MG63 (cell line): ENCODE data around the gene ZNF385D. TPM values are rescaled to one million over a fixed set of nuclear protein-coding genes. Genes with fewer than 3 reads are reported as not detected.

Experiments used
- DNase-seq: peaks from one replicate; pipeline ENCODE4 v3.0.0-alpha.2; 2020
- H3K27me3 ChIP-seq: fragments of 250-450 bp; sonication (Bioruptor Pico); 2 replicates; pipeline ENCODE4 v1.5.1; 2020; ENCODE audit warnings: mild to moderate bottlenecking, moderate library complexity
- H3K36me3 ChIP-seq: fragments of 250-450 bp; sonication (Bioruptor Pico); 2 replicates; pipeline ENCODE4 v1.5.1; 2020; ENCODE audit warnings: mild to moderate bottlenecking, moderate library complexity
- H3K4me3 ChIP-seq: fragments of 250-450 bp; sonication (Bioruptor Pico); 2 replicates; pipeline ENCODE4 v1.5.1; 2020; ENCODE audit warnings: mild to moderate bottlenecking, moderate library complexity
- H3K9me3 ChIP-seq: fragments of 250-450 bp; sonication (Bioruptor Pico); 2 replicates; pipeline ENCODE4 v1.5.1; 2020; ENCODE audit warnings: mild to moderate bottlenecking, moderate library complexity
- total RNA-seq: library from RNA; depleted of rRNA; stranded (reverse); fragments of >200 nt; shearing (Covaris generic); gene quantifications from 2 replicates; pipeline ENCODE4 v1.2.3, GENCODE V29; 2014; ENCODE audit warnings: low replicate concordance

The ZNF385D gene
- total RNA-seq, 1 experiment from 2014 or later: 3.9 TPM

DNA sequence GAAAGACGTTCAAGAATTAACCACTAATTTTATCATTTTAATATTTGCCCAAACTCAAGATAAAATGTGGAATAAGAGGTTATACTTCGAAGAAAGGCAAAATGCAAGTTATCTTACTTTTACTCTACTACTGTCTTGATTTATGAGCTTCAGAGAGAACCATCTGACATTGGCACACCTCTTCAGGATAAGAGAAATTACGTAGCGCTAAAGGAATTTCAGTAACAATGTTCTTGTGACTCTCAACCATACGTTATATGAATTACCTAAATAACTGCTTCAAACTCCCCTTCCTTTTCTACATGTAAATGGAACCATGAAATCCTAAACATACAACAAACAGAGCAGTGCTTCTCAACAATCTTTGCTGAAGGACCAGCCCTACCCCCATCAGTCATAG is 96.8 kb downstream of the ZNF385D start:
- no peaks in the 10 kb centered on the region for H3K36me3 ChIP-seq
- no peak overlapping the region for H3K4me3 ChIP-seq
- no peaks in the 10 kb centered on the region for H3K27me3 ChIP-seq
- DNase-seq: no peak
- no peaks in the 10 kb centered on the region for H3K9me3 ChIP-seq

DNA sequence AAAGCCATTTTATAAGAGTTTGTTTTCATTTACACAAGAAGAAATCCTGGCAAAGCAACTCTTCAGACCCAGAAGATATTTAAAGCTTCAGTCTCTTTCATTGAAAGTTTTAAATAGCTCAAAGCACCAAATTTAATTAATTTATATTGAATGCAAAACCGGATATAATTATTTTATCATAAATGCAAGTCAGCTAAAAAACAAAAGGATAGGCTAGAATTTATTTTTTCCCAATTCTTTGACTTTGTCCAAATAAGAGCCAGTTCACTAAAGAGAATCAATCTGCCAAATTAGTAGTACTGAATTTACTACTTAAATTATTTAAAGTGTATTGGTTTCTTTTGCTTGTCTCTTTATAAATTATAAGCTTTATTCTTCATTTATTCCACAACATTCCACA is 101.5 kb downstream of the ZNF385D start:
- Histone ChIP-seq H3K9me3 (no peaks in the 10 kb centered on the region), H3K36me3 (no peaks in the 10 kb centered on the region), H3K4me3 (no peak overlapping the region), H3K27me3 (no peaks in the 10 kb centered on the region)
- no peak for DNase-seq

DNA sequence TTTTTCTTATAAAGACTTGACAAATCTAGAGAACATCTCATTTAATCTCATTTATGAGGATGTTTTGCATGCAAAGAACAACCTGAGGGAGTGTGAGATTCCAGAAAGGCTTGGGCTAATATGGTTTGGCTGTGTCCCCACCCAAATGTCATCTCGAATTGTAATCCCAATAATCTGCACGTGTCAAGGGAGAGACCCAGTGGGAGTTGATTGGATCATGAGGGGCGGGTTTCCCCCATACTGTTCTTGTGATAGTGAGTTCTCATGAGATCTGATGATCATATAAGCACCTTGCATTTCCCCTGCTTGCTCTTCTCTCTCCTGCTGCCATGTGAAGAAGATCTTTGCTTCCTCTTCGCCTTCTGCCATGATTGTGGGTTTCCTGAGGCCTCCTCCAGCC is 103.0 kb downstream of the ZNF385D start:
- DNase-seq: no peak
- H3K9me3 ChIP-seq: no peaks in the 10 kb centered on the region
- H3K4me3 ChIP-seq: no peak overlapping the region
- no peaks in the 10 kb centered on the region for H3K27me3 ChIP-seq
- H3K36me3 ChIP-seq: no peaks in the 10 kb centered on the region

DNA sequence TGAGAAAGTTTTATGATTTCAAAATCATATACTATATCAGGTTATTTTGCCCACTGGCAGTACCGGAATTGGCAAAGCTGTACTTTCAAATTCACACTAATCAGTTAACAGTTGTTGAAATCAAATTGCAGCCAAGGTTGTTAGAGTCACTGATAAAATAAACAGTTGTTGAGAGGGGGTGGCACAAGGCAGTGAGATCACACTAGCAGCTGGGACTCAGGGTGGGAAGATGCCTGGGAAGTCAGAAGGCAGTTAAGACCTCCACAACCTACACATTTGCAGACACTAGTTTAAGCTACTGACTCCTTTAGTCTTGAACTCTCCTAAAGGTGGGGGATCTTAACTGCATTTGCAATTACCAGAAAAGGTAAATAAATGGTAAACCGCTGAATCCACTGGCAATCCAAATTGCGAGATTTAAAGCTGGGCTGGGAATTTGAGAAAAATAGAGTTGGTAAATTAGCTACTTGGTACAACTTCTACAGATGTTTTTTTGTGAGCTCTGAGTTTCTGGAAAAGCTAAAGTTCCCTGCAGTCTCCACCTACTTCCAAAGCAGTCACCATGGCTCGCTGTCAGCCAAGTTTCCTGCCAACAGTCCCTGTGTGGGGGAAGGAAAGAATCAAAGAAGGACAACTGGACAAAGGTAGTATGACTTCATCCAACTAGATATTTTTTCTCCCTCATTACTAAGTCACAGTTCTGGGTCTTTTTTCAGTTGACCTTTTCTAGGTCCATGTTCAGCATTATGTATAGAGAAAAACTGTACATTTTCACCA is 105.7 kb downstream of the ZNF385D start:
- Histone ChIP-seq H3K4me3 (no peak overlapping the region), H3K36me3 (no peaks in the 10 kb centered on the region), H3K9me3 (no peaks in the 10 kb centered on the region), H3K27me3 (no peaks in the 10 kb centered on the region)
- DNase-seq: peak; percentile 56

DNA sequence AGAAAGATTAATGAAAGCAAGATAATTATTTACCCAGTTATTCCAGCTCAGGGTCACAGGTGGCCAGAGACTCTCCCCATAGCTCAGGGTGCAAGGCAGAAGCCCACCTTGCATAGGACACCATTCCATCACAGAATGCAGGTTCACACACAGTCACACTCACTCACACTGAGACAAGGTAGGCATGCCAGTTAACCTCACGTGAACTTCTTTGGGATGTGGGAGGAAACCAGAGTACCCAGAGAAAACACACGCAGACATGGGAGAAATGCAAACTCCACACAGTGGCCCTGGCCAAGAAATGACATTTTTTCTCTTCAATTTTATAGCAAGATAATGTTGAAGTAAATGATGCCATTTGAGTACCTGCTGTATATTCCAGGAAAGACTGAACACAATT is 106.7 kb downstream of the ZNF385D start:
- H3K4me3 ChIP-seq: no peak overlapping the region
- DNase-seq: no peak
- no peaks in the 10 kb centered on the region for H3K36me3 ChIP-seq
- H3K27me3 ChIP-seq: no peaks in the 10 kb centered on the region
- H3K9me3 ChIP-seq: no peaks in the 10 kb centered on the region

DNA sequence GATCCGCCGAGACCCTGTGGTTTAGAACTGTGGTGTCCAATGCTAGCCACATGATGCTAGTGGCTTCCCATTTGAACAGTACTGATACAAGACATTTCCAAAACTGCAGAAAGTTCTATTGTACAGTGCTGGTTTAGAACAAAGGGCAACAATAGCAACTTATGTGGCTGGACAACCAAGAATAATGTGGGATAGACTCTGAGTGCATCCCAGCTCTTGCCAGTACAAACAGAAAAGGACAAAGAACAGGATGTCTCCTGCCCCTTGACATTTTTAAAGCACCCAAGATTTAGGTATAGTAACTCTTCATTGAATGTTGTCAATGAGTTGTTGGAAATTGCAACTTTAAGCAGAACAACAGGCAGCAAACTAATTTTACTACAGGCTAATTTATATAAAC is 107.3 kb downstream of the ZNF385D start:
- Histone ChIP-seq H3K4me3 (no peak overlapping the region), H3K36me3 (no peaks in the 10 kb centered on the region), H3K9me3 (no peaks in the 10 kb centered on the region), H3K27me3 (no peaks in the 10 kb centered on the region)
- DNase-seq: no peak

DNA sequence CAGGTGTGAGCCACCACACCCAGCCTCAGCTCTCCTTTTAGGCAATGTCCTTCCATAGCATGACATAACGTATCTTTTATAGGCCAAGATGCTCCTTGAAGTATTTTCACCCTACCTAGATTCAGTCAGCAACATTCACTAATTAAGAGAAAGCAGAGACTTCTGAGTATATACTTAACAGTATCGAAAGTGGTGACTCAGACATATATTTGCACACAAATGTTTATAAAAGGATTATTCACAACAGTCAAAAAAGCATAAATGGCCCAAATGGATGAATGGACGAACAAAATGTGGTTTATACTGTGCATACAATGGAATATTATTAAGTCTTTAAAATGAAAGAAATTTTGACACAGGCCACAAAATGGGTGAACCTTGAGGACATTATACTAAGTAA is 108.6 kb downstream of the ZNF385D start:
- no peak for DNase-seq
- Histone ChIP-seq H3K4me3 (no peak overlapping the region), H3K9me3 (no peaks in the 10 kb centered on the region), H3K27me3 (no peaks in the 10 kb centered on the region), H3K36me3 (no peaks in the 10 kb centered on the region)

DNA sequence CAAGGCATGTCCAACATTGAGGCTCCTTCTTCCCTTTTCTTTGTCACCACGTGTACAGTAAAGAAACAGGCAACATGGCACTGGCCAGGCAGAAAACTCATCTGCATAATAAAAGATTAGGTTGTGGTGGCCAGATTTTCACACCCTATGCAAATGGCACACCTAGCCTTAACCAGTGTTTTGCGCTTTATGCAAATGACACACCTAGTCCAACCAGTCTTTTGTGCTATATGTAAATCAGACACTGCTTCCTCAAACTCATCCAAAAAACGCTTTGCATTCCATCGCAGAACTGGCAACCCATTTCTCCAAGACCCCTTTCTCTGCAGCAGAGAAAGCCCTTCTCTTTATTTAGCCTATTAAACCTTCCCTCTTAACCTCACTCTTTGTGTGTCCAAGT is 109.1 kb downstream of the ZNF385D start:
- Histone ChIP-seq H3K4me3 (no peak overlapping the region), H3K36me3 (no peaks in the 10 kb centered on the region)

DNA sequence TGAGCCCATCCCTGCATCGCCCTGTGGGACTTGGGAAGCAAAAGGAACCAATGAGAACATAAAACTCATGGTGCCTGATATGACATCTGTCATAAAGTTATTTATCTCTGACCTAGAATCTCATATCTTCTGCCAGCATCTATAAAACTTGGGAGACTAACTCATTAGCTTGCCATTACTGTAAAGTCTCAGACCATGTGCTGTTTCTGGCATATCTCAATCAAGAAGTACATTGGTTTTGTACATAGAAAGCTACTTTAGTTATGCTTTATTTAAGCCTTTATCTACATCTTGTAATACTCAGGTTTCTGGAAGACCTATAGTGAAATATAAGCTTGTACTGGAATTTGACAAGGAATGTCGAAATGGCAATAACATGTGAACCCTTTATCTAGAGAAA is 112.5 kb downstream of the ZNF385D start:
- no peak overlapping the region for H3K4me3 ChIP-seq
- no peaks in the 10 kb centered on the region for H3K27me3 ChIP-seq
- H3K9me3 ChIP-seq: no peaks in the 10 kb centered on the region
- DNase-seq: no peak
- no peaks in the 10 kb centered on the region for H3K36me3 ChIP-seq

More for the DNA sequence above, 109.1 kb downstream of the ZNF385D start:
- DNase-seq: no peak
- Histone ChIP-seq H3K9me3 (no peaks in the 10 kb centered on the region), H3K27me3 (no peaks in the 10 kb centered on the region)

DNA sequence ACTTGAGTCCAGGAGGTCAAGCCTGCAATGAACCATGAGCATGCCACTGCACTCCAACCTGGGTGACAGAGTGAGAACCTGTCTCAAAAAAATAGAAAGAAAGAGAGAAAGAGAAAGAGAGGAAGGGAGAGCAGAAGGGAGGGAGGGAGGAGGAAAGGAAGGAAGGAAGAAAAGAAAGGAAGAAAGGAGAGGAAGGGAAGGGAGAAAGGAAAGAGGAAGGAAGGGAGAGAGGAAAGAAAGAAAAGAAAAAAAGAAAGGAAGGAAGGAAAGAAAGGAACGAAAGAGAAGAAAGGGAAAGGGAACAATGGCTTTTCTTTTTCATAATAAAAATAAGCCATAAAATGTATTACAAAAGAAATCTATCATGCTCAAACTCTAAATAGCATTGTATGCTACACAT is 116.9 kb downstream of the ZNF385D start:
- no peak overlapping the region for H3K4me3 ChIP-seq
- no peaks in the 10 kb centered on the region for H3K9me3 ChIP-seq
- H3K36me3 ChIP-seq: no peaks in the 10 kb centered on the region
- DNase-seq: no peak
- H3K27me3 ChIP-seq: no peaks in the 10 kb centered on the region

DNA sequence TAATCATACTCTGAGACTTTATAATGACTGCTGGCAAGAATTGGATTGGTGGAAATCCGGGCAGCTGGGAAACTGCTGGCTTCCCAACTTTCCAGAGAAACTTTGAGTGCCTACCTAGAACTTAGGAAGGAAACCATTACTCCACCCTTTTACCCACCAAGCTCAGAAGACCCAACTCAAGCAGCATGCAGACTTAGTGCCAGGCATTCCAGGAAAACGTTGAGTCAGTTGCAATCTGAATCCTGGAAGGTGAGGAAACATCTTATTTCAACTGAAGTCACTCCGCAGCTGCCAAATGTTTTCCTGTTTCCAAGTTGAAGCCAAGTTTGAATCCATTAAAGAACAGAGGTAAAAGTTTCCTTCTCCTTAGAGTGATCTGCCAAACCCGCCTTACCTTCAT is 126.5 kb downstream of the ZNF385D start:
- no peaks in the 10 kb centered on the region for H3K9me3 ChIP-seq
- H3K4me3 ChIP-seq: no peak overlapping the region
- DNase-seq: no peak

DNA sequence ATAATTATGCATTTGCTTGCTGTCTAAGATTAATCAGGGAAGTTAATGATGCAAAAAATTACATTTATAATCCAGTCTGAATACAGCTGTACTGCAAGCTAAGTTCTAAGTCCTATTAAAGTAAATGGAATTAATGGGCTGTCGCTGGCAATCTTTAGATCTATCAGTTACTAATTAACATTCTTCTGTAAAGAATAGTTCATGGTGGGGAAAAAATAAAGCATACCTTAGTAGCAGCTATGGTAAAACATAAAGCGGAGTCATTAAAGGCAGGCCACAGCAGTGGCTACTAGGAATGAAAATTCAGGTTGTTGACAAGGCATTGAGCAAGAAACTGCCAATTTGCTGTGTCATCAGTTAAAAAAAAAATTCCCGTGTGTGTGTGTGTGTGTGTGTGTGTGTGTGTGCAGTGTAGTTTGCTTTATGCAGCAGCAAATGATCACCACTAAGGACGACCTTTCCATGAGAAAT is 129.8 kb downstream of the ZNF385D start:
- Histone ChIP-seq H3K27me3 (no peaks in the 10 kb centered on the region), H3K4me3 (no peak overlapping the region), H3K36me3 (no peaks in the 10 kb centered on the region), H3K9me3 (no peaks in the 10 kb centered on the region)
- DNase-seq: no peak

More for the DNA sequence above, 126.5 kb downstream of the ZNF385D start:
- H3K36me3 ChIP-seq: no peaks in the 10 kb centered on the region
- H3K27me3 ChIP-seq: no peaks in the 10 kb centered on the region

DNA sequence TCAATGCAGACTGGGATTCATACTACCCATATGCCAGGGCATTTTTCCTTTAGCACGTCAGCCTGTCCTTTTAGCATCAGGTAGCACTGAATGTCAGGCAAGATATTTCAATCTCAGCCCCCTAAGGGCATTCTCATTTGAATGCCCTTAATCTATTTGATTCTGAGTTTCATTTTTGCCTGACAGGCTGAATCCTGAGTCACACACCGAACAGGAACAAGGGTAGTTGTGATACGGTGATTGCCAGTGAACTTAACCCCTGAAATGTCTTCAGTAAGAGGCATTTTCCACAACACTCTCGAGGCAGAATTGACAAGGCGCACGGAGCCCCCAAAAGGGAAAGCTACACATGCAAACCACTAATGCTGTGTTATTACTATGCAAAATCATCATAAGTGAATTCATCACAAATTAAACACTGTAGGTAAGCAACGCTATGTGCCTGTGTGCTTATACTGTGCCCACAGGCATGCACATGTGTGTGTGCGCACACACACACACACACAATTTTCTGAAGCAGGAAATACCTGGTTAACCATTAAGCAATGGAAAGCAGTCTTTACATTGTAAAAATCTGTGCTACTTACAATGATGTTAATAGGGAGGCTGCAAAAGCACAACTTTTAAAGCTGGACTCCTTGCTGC is 130.4 kb downstream of the ZNF385D start:
- Histone ChIP-seq H3K36me3 (no peaks in the 10 kb centered on the region), H3K27me3 (no peaks in the 10 kb centered on the region), H3K4me3 (no peak overlapping the region), H3K9me3 (no peaks in the 10 kb centered on the region)
- no peak for DNase-seq

DNA sequence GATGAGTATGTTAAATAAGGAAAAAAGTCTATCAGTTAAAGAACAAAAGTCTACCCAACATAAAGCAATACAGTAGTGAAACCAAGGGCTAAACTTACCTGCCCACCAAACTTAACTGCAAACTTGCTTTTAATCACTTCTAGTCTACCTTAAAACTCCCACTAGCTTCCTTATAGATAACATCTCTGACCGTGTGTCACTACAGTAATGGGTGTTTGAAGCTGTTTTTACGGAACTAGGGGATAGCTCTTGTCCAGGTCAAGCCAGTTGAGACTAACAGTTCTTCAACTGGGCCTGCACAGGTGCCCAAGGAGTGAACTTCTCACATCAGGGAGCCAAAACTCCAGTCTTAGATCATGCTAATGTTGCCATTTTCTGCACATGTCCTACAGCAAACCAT is 132.3 kb downstream of the ZNF385D start:
- DNase-seq: no peak
- Histone ChIP-seq H3K27me3 (no peaks in the 10 kb centered on the region), H3K36me3 (no peaks in the 10 kb centered on the region), H3K9me3 (no peaks in the 10 kb centered on the region), H3K4me3 (no peak overlapping the region)

DNA sequence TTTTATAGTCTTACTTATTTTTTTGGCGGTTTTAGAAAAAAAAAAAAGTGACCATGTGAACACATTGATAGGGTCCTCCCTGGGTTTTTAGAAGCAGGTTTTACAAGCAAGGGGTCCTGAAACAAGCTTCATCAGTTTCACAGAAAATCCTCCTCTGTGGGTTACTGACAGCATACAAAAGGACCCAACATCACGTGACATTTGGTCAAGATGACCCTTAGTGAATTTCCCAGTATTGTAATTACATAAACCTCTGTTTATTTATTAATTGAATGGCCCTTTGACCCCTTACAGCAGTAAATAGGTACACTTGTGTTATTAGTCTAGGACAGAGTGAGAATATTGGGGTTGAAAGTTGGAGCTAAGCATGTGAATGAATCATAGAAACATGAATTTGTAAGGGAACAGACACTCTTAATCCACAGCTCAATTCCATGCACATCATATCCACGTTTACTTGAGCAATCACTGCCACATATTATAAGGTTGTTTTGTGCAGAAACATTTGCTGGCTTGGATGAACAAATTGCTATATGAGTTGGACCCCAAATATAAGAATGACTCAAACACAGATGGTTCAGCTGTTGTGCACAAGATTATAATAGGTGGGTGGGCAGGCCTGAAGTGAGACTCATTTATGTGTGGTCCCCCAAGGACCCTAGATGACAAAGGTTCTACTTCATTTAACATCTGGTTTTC is 137.5 kb downstream of the ZNF385D start:
- Histone ChIP-seq H3K4me3 (no peak overlapping the region), H3K9me3 (no peaks in the 10 kb centered on the region), H3K36me3 (no peaks in the 10 kb centered on the region), H3K27me3 (no peaks in the 10 kb centered on the region)
- DNase-seq: no peak

DNA sequence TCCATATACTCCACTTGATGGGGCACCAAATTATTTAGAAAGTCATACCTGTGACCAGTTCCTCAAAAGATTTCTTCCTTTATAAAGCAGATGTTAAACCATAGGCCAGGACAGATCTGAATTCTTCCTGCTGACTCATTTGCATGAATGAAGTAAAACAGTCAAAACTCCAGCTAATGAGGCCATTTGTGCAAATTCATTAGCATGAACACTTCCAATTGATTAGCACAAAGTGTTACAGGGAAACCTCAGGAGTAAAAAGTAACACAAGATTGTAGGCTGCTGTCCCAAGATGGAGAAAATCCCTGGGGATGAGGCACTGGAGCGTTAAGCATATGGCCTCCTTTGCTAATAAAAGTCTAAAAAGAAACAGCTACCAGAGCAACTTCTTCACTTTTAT is 149.8 kb downstream of the ZNF385D start:
- DNase-seq: no peak

DNA sequence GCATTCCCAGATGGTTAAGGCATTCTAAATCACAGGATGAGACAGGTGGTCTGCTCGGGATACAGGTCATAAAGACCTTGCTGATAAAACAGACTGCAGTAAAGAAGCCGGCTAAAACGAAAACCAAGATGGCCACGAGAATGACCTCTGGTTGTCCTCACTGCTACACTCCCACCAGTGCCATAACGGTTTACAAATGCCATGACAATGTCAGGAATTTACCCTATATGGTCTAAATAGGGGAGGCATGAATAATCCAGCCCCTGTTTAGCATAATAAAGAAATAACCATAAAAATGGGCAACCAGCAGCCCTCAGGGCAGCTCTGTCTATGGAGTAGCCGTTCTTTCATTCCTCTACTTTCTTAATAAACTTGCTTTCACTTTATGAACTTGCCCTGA is 151.1 kb downstream of the ZNF385D start:
- Histone ChIP-seq H3K9me3 (no peaks in the 10 kb centered on the region), H3K36me3 (no peaks in the 10 kb centered on the region), H3K4me3 (no peak overlapping the region), H3K27me3 (no peaks in the 10 kb centered on the region)
- no peak for DNase-seq

More for the DNA sequence above, 149.8 kb downstream of the ZNF385D start:
- H3K36me3 ChIP-seq: no peaks in the 10 kb centered on the region
- no peak overlapping the region for H3K4me3 ChIP-seq
- H3K27me3 ChIP-seq: no peaks in the 10 kb centered on the region
- no peaks in the 10 kb centered on the region for H3K9me3 ChIP-seq
